Measurements from ENCODE around the gene PPP2R2C.

DNA sequence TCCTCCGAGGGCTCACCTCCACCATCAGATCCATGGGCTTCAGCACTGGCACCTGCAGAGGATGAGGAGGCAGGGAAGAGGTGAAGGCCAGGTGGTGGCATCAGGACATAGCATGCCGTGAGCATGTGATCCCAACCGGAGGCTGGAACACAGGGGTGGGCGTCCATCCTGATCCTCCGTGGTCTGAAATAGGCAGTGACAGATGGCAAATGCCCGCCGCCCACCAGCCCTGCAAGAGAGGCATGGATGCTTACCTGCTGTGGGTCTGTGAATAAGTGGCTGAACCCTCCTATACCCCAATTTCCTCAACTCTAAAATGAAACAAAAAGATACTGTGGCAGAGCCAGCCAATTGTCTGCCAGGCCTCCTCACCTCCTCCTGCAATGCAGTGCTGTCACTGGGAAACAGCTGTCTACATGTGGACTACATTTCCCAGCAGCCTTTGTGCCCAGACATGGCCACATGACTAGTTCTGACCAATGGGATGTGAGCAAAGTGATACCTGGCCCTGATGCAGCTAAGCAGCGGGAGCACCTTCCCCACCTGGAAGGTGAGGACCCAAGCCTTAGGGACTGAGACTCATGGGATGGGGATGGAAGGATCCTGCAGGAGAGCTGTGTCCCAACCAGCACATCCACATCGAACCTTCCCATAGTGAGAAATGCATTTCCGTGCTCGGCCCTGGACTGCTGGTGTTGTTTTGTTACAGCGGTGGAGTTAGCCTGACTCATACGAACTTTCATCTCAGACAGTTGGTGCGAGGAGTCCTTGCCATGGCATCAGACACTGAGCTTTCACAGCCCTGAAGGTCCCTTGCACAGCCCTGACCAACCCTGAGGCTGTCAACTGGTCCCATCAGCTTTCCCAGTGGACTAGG is 99.5 kb downstream of the PPP2R2C start:
- TF ChIP-seq, protein P1, sequence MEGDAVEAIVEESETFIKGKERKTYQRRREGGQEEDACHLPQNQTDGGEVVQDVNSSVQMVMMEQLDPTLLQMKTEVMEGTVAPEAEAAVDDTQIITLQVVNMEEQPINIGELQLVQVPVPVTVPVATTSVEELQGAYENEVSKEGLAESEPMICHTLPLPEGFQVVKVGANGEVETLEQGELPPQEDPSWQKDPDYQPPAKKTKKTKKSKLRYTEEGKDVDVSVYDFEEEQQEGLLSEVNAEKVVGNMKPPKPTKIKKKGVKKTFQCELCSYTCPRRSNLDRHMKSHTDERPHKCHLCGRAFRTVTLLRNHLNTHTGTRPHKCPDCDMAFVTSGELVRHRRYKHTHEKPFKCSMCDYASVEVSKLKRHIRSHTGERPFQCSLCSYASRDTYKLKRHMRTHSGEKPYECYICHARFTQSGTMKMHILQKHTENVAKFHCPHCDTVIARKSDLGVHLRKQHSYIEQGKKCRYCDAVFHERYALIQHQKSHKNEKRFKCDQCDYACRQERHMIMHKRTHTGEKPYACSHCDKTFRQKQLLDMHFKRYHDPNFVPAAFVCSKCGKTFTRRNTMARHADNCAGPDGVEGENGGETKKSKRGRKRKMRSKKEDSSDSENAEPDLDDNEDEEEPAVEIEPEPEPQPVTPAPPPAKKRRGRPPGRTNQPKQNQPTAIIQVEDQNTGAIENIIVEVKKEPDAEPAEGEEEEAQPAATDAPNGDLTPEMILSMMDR (IDR thresholded peaks at IDR 0.05): no peak
- no peak for TF ChIP-seq ZFX (IDR thresholded peaks at IDR 0.05; ENCODE audit: borderline replicate concordance)
